Measurements from ENCODE around the gene CYFIP2.

- no peak for TF ChIP-seq CTCF (IDR thresholded peaks at IDR 0.05)
- no peak for TF ChIP-seq POLR2A (IDR thresholded peaks at IDR 0.05)
These were observed 121.8 kb downstream of the CYFIP2 start for GRCh38 chr5:157387683-157388093.

Data from uterus (tissue), 2 donors.